ENCODE results near the gene ZNF414.

The ZNF414 gene

DNA sequence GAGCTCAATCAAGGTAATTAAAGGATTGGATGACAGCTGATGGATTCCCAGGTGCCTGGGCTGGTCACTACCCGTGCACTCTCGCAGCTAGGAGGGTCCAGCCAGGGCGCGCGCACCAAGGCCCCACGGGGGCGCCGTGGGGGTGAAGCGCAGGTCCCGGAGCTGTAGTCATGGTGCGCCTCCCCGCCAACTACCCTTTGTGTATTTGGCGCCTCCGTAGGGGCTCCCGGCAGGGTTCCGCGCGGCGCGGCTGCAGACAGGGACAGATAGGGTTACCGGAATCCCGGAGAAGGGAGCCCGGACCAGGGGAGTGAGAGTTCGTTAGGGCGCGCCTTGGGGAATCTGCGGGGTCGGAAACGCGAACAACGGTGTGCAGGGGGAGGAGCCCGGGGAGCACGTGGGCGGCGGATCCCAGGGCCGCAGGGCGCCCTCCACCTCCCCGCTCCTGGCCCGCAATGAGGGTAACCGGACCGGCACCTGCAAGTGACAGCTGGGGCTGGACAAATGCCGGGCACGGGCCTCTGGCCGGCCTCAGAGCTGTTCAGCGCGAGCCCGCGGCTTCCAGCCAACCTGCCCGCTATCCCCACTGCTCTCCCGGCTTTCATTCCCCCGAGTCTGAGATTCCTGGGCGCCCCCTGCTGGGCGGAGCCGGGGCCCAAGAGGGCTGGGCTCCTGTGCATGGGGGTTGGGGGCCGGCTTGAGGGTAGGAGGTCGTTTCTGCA is 8.1 kb downstream of the ZNF414 start:
- Histone ChIP-seq H3K4me1 (no peaks in the 10 kb centered on the region), H3K4me3 (ENCODE audit: low read depth, low read length) (peak overlapping the region; percentile 74), H3K9me3 (no peaks in the 10 kb centered on the region), H3K36me3 (no peaks in the 10 kb centered on the region), H3K27me3 (no peaks in the 10 kb centered on the region)
- DNase-seq: peak; percentile 92
- TF ChIP-seq, protein P1, sequence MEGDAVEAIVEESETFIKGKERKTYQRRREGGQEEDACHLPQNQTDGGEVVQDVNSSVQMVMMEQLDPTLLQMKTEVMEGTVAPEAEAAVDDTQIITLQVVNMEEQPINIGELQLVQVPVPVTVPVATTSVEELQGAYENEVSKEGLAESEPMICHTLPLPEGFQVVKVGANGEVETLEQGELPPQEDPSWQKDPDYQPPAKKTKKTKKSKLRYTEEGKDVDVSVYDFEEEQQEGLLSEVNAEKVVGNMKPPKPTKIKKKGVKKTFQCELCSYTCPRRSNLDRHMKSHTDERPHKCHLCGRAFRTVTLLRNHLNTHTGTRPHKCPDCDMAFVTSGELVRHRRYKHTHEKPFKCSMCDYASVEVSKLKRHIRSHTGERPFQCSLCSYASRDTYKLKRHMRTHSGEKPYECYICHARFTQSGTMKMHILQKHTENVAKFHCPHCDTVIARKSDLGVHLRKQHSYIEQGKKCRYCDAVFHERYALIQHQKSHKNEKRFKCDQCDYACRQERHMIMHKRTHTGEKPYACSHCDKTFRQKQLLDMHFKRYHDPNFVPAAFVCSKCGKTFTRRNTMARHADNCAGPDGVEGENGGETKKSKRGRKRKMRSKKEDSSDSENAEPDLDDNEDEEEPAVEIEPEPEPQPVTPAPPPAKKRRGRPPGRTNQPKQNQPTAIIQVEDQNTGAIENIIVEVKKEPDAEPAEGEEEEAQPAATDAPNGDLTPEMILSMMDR (IDR thresholded peaks at IDR 0.05; ENCODE audit: low read depth, low read length): peak; percentile 87

DNA sequence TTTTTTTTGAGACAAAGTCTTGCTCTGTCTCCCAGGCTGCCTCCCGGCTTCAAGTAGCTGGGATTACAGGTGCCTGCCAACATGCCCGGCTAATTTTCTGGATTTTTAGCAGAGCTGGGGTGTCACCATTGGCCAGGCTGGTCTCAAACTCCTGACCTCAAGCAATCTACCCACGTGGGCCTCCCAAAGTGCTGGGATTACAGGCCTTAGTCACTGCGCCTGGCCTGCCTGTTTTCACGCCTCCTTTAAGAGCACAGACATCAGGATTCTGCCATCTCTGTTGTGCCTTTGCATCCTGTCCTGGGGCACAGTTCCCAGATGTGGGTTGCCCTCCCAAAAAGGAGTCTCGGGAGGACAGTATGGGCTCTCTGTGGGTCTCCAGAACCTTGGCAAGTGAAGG is 9.0 kb downstream of the ZNF414 start:
- TF ChIP-seq, protein P1 (IDR thresholded peaks at IDR 0.05; ENCODE audit: low read depth, low read length): no peak
- H3K36me3 ChIP-seq: no peaks in the 10 kb centered on the region
- H3K4me1 ChIP-seq: no peaks in the 10 kb centered on the region
- H3K27me3 ChIP-seq: no peaks in the 10 kb centered on the region
- H3K9me3 ChIP-seq: no peaks in the 10 kb centered on the region
- no peak overlapping the region for H3K4me3 ChIP-seq (ENCODE audit: low read depth, low read length)
- DNase-seq: no peak

DNA sequence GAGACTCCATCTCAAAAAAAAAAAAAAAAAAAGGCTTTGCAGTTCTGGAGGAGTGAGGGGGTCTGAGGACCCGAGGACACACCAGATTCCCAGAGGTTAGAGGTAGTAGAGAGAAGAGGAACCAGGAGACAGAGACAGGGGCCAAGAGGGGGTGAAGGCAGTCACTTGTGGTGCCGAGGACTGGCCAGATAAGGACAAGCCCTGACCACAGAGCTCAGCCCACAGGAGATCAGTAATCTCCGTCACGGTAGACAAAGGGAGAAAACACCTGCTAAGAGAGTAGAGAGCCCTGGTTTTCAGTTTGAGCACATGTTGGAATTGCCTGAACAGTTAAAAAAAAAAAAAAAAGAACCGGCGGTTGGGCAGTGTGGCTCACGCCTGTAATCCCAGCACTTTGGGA is 9.8 kb downstream of the ZNF414 start:
- H3K9me3 ChIP-seq: no peaks in the 10 kb centered on the region
- no peak for DNase-seq
- TF ChIP-seq, protein P1 (IDR thresholded peaks at IDR 0.05; ENCODE audit: low read depth, low read length): no peak
- H3K27me3 ChIP-seq: no peaks in the 10 kb centered on the region
- no peak overlapping the region for H3K4me3 ChIP-seq (ENCODE audit: low read depth, low read length)
- H3K4me1 ChIP-seq: no peaks in the 10 kb centered on the region
- H3K36me3 ChIP-seq: no peaks in the 10 kb centered on the region

GRCh38 chr19:8503510-8503909 is 10.5 kb downstream of the ZNF414 start:
- Histone ChIP-seq H3K9me3 (no peaks in the 10 kb centered on the region), H3K4me1 (no peaks in the 10 kb centered on the region), H3K4me3 (ENCODE audit: low read depth, low read length) (no peak overlapping the region), H3K27me3 (no peaks in the 10 kb centered on the region), H3K36me3 (no peaks in the 10 kb centered on the region)
- TF ChIP-seq, protein P1 (IDR thresholded peaks at IDR 0.05; ENCODE audit: low read depth, low read length): no peak
- no peak for DNase-seq

DNA sequence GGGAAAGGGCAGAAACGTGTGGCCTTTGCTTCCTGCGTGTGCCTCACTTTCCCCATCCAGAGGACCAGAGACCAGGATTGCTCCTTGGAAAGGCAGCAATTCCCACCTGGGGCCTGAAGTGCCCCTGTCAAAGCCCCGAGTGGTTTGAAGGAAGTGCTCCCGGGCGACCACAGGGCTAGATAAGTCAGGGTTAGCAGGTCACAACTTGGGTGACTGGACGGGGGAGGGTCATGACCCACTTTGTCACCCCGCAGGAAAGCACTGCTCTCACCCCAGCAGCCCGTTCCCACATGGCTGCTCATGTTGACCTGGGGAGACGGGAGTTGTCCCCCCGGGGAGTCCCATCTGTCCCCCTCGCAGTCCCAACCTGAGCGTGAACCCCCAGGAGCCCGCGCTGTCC is 12.0 kb downstream of the ZNF414 start:
- TF ChIP-seq, protein P1 (IDR thresholded peaks at IDR 0.05; ENCODE audit: low read depth, low read length): no peak
- no peaks in the 10 kb centered on the region for H3K36me3 ChIP-seq
- H3K27me3 ChIP-seq: no peaks in the 10 kb centered on the region
- H3K4me1 ChIP-seq: no peaks in the 10 kb centered on the region
- DNase-seq: no peak
- no peaks in the 10 kb centered on the region for H3K9me3 ChIP-seq
- H3K4me3 ChIP-seq (ENCODE audit: low read depth, low read length): no peak overlapping the region

- Histone ChIP-seq H3K4me3 (ENCODE audit: low read depth, low read length) (no peak overlapping the region), H3K27me3 (no peaks in the 10 kb centered on the region), H3K4me1 (no peaks in the 10 kb centered on the region), H3K36me3 (no peaks in the 10 kb centered on the region), H3K9me3 (no peaks in the 10 kb centered on the region)
- no peak for DNase-seq
- TF ChIP-seq, protein P1 (IDR thresholded peaks at IDR 0.05; ENCODE audit: low read depth, low read length): no peak
Measured at GRCh38 chr19:8501516-8501915, 12.5 kb downstream of the ZNF414 start.

Data from BE2C (cell line).